ENCODE data around the gene SLC25A51. TPM values are rescaled to one million over a fixed set of nuclear protein-coding genes. Genes with fewer than 3 reads are reported as not detected.

The SLC25A51 gene
- total and polyA plus RNA-seq, 3 donors from 2014 or later, result 18.4 to 27.4 (median 19.1) TPM

GRCh38 chr9:37918665-37919170 lies 14.8 kb upstream of the SLC25A51 start:
- no peak overlapping the region for H3K27ac ChIP-seq
- H3K9me3 ChIP-seq, result no peaks in the 10 kb centered on the region
- DNase-seq, result no peak
- TF ChIP-seq POLR2A (IDR thresholded peaks at IDR 0.05), result no peak
- TF ChIP-seq CTCF (IDR thresholded peaks at IDR 0.05), result no peak
- H3K36me3 ChIP-seq (ENCODE audit: low read depth, missing control alignments), result no peaks in the 10 kb centered on the region
- WGBS, 2 donors, result 78 to 89% methylated on average over 4 to 6 of the region's 6 CpGs
- no peaks in the 10 kb centered on the region for H3K27me3 ChIP-seq
- H3K4me1 ChIP-seq, result peaks cover 5% of the 10 kb centered on the region
- H3K4me3 ChIP-seq, result no peak overlapping the region
- intact Hi-C loops (cut with DNase I; ENCODE audit: low total_unique reads), result loop anchor here (10.0 kb wide), 1 partner anchor 146 kb away; the partner anchor contains the start of gene SHB

GRCh38 chr9:37917801-37918664 lies 14.1 kb upstream of the SLC25A51 start:
- intact Hi-C loops (cut with DNase I; ENCODE audit: low total_unique reads), result loop anchor here (10.0 kb wide), 1 partner anchor 147 kb away; the partner anchor contains the start of gene SHB
- H3K27ac ChIP-seq, result no peak overlapping the region
- no peaks in the 10 kb centered on the region for H3K9me3 ChIP-seq
- no peaks in the 10 kb centered on the region for H3K36me3 ChIP-seq (ENCODE audit: low read depth, missing control alignments)
- no peak for DNase-seq
- no peak overlapping the region for H3K4me3 ChIP-seq
- WGBS, 2 donors, result 73 to 76% methylated on average over 10 to 21 of the region's 21 CpGs
- H3K4me1 ChIP-seq, result peaks cover 5% of the 10 kb centered on the region
- no peaks in the 10 kb centered on the region for H3K27me3 ChIP-seq
- TF ChIP-seq CTCF (IDR thresholded peaks at IDR 0.05), result no peak
- TF ChIP-seq POLR2A (IDR thresholded peaks at IDR 0.05), result no peak

- WGBS, 2 donors, result 57 to 58% methylated on average over 6 to 8 of the region's 8 CpGs
- no peak for DNase-seq
- Histone ChIP-seq H3K27me3 (no peaks in the 10 kb centered on the region), H3K36me3 (ENCODE audit: low read depth, missing control alignments) (no peaks in the 10 kb centered on the region), H3K4me3 (no peak overlapping the region), H3K27ac (peak overlapping the region in 1 of 2 donors; percentile 44), H3K4me1 (peaks cover 5% of the 10 kb centered on the region), H3K9me3 (no peaks in the 10 kb centered on the region)
- TF ChIP-seq CTCF (IDR thresholded peaks at IDR 0.05) (no peak), POLR2A (IDR thresholded peaks at IDR 0.05) (no peak)
- intact Hi-C loops (cut with DNase I; ENCODE audit: low total_unique reads), result loop anchor here (10.0 kb wide), 1 partner anchor 147 kb away; the partner anchor contains the start of gene SHB
These were observed 13.4 kb upstream of the SLC25A51 start for GRCh38 chr9:37917313-37917731.

- WGBS, 2 donors, result 72 to 75% methylated on average over 18 of the region's 18 CpGs
- no peak overlapping the region for H3K4me3 ChIP-seq
- intact Hi-C loops (cut with DNase I; ENCODE audit: low total_unique reads), result loop anchor here (10.0 kb wide), 1 partner anchor 148 kb away; the partner anchor contains the start of gene SHB
- peak; percentile 24 for DNase-seq
- no peaks in the 10 kb centered on the region for H3K27me3 ChIP-seq
- H3K9me3 ChIP-seq, result no peaks in the 10 kb centered on the region
- peak overlapping the region in 1 of 2 donors; percentile 44 for H3K27ac ChIP-seq
- H3K4me1 ChIP-seq, result peaks cover 5% of the 10 kb centered on the region
- no peak for TF ChIP-seq CTCF (IDR thresholded peaks at IDR 0.05)
- TF ChIP-seq POLR2A (IDR thresholded peaks at IDR 0.05), result no peak
- H3K36me3 ChIP-seq (ENCODE audit: low read depth, missing control alignments), result no peaks in the 10 kb centered on the region
These were observed 12.8 kb upstream of the SLC25A51 start for GRCh38 chr9:37916471-37917312.

Data from testis (tissue), 3 donors.